CD14-positive monocyte (primary cell): Measurements from ENCODE around the gene SUPT5H. TPM values are rescaled to one million over a fixed set of nuclear protein-coding genes. Genes with fewer than 3 reads are reported as not detected.

Experiments used
- DNase-seq, 3 donors: peaks; one replicate each; pipeline ENCODE4 v3.0.0-alpha.2; 2011 to 2022
- H2AFZ ChIP-seq: 2 replicates; pipeline ENCODE4 v1.6.0; 2012; ENCODE audit warnings: mild to moderate bottlenecking, low read depth, low read length, inconsistent platforms; ENCODE audit not compliant: insufficient read depth, poor library complexity, severe bottlenecking
- H3K27ac ChIP-seq, 2 donors: 1 replicate in 1 of 2; 2 replicates in 1 of 2; pipeline ENCODE4 v1.5.1; 2012 to 2013; ENCODE audit warnings: low read length in 2 of 2, control low read depth in 1 of 2, inconsistent platforms in 1 of 2, low read depth in 1 of 2, mild to moderate bottlenecking in 1 of 2
- H3K27me3 ChIP-seq, 2 donors: one replicate each; pipeline versions ENCODE4 v1.6.0 to v1.6.1; 2011 to 2013; ENCODE audit warnings: low read length in 2 of 2; ENCODE audit not compliant: control insufficient read depth in 2 of 2, insufficient read depth in 2 of 2
- H3K36me3 ChIP-seq, 2 donors: replicated peaks in 1 of 2; 1 replicate in 1 of 2; 2 replicates in 1 of 2; pipeline versions ENCODE4 v1.5.1 to v1.6.1; 2012 to 2013; ENCODE audit warnings: low read length in 2 of 2, control low read depth in 1 of 2, inconsistent platforms in 1 of 2, mild to moderate bottlenecking in 1 of 2; ENCODE audit not compliant: insufficient read depth in 2 of 2, control insufficient read depth in 1 of 2
- H3K4me1 ChIP-seq, 2 donors: 1 replicate in 1 of 2; 2 replicates in 1 of 2; pipeline versions ENCODE4 v1.5.1 to v1.6.1; 2012 to 2013; ENCODE audit warnings: low read length in 2 of 2, control low read depth in 1 of 2, inconsistent platforms in 1 of 2, mild to moderate bottlenecking in 1 of 2, moderate library complexity in 1 of 2; ENCODE audit not compliant: insufficient read depth in 2 of 2, control insufficient read depth in 1 of 2
- H3K4me2 ChIP-seq: replicated peaks from 2 replicates; pipeline ENCODE3; 2012; ENCODE audit warnings: low read length, moderate library complexity, mild to moderate bottlenecking; ENCODE audit not compliant: poor library complexity, severe bottlenecking; ENCODE audit errors: extremely low read depth
- H3K4me3 ChIP-seq, 3 experiments: fragments of 200-600 bp in 1 of 3; sonication (generic) in 1 of 3; replicated peaks in 1 of 3; 1 replicate in 2 of 3; 2 replicates in 1 of 3; pipeline ENCODE4 v1.5.1; 2011 to 2013; ENCODE audit warnings: low read length in 3 of 3, mild to moderate bottlenecking in 3 of 3, control low read depth in 2 of 3, low read depth in 2 of 3, inconsistent platforms in 1 of 3, moderate library complexity in 1 of 3
- H3K79me2 ChIP-seq: 2 replicates; pipeline ENCODE4 v1.6.0; 2012; ENCODE audit warnings: mild to moderate bottlenecking, control low read depth, inconsistent platforms, low read length, moderate library complexity; ENCODE audit not compliant: insufficient read depth
- H3K9ac ChIP-seq: 2 replicates; pipeline ENCODE4 v1.6.0; 2017; ENCODE audit warnings: low read length, mild to moderate bottlenecking; ENCODE audit not compliant: insufficient read depth, poor library complexity, severe bottlenecking
- H3K9me3 ChIP-seq, 2 donors: replicated peaks in 1 of 2; 1 replicate in 1 of 2; 2 replicates in 1 of 2; pipeline versions ENCODE4 v1.5.1 to v1.6.1; 2012 to 2013; ENCODE audit warnings: low read length in 2 of 2, control low read depth in 1 of 2; ENCODE audit not compliant: control insufficient read depth in 1 of 2, insufficient read depth in 1 of 2
- H4K20me1 ChIP-seq: 2 replicates; pipeline ENCODE4 v1.6.0; 2012; ENCODE audit warnings: mild to moderate bottlenecking, low read length, control low read depth, moderate library complexity; ENCODE audit not compliant: insufficient read depth
- H3K27ac Mint-ChIP-seq, 7 donors: one replicate each; pipeline ENCODE4 v1.8.0; 2020; ENCODE audit warnings: mild to moderate bottlenecking in 7 of 7, mixed read lengths in 7 of 7, moderate library complexity in 6 of 7, inconsistent platforms in 2 of 7
- H3K27me3 Mint-ChIP-seq, 3 donors: one replicate each; pipeline ENCODE4 v1.8.0; 2021 to 2022; ENCODE audit warnings: low read depth in 3 of 3, mild to moderate bottlenecking in 3 of 3, mixed read lengths in 3 of 3, moderate library complexity in 3 of 3, inconsistent platforms in 1 of 3
- H3K36me3 Mint-ChIP-seq, 2 donors: one replicate each; pipeline ENCODE4 v1.8.0; 2020; ENCODE audit warnings: mixed read lengths in 2 of 2, inconsistent platforms in 1 of 2, mild to moderate bottlenecking in 1 of 2
- H3K4me1 Mint-ChIP-seq: one replicate; pipeline ENCODE4 v1.8.0; 2020; ENCODE audit warnings: mild to moderate bottlenecking, mixed read lengths
- H3K4me3 Mint-ChIP-seq, 2 donors: one replicate each; pipeline ENCODE4 v1.8.0; 2020; ENCODE audit warnings: mild to moderate bottlenecking in 2 of 2, mixed read lengths in 2 of 2, moderate library complexity in 1 of 2
- H3K9me3 Mint-ChIP-seq, 7 donors: one replicate each; pipeline ENCODE4 v1.8.0; 2020 to 2022; ENCODE audit warnings: mixed read lengths in 7 of 7, mild to moderate bottlenecking in 6 of 7, moderate library complexity in 6 of 7, inconsistent platforms in 2 of 7
- WGBS: methylation state at CpG from one replicate; pipeline ENCODE4 v1.1.5; 2013; ENCODE audit warnings: missing lambda C conversion rate; ENCODE audit not compliant: insufficient coverage; 5-methylcytosine and 5-hydroxymethylcytosine counted together
- intact Hi-C, 2 donors: fragments of 100-400 bp; cut with micrococcal nuclease; formaldehyde crosslinking; loops; one replicate each; pipeline versions ENCODE4 v1.15.0 to v1.15.1; 2023
- polyA plus RNA-seq, 3 donors: library from polyadenylated mRNA; depleted of rRNA in 1 of 3; unstranded in 2 of 3; stranded (reverse) in 1 of 3; fragments of 300-500 nt in 2 of 3; fragments of >200 nt in 1 of 3; fragmentation: Illumina TruSeq in 2 of 3; gene quantifications; 1 replicate in 2 of 3; 2 replicates in 1 of 3; pipeline ENCODE4 v1.2.3, GENCODE V29; 2012 to 2021
- TF ChIP-seq, protein P1 (sequence below): fragments of 200-600 bp; IDR thresholded peaks from one replicate; pipeline ENCODE4 v1.8.0; 2022; ENCODE audit warnings: antibody characterized with exemption, mild to moderate bottlenecking

SUPT5H gene
- polyA plus RNA-seq, 3 donors, result 43.6 to 83.2 (median 50.7) TPM

DNA sequence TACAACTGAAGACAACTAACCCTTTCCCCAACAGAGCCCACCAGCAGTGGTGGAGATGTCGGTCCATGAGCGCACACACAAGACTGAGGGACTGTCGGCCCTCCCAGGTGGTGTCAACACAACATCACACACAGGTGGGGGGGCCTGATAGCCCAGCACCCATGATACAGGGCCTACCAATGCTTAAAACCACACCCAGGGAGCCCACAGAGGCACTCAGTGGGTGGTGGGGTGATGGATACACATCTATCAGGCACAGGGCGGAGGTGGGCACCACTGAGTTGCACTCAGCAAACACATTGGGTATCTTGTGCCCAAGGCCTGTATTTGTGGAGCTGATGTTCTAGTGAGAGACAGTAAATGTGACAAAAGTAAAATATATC is 45.7 kb upstream of the SUPT5H start:
- Histone ChIP-seq H3K79me2 (peaks cover 70% of the 10 kb centered on the region), H2AFZ (no peak overlapping the region), H3K27ac (peak overlapping the region; percentile 97 to 99), H3K36me3 (peaks cover 10 to 20% of the 10 kb centered on the region in 2 donors), H3K4me2 (peak overlapping the region; percentile 15), H3K9me3 (no peaks in the 10 kb centered on the region), H3K9ac (no peak overlapping the region), H3K27me3 (no peaks in the 10 kb centered on the region), H4K20me1 (no peaks in the 10 kb centered on the region), H3K4me1 (peaks cover 71% of the 10 kb centered on the region in 2 donors), H3K4me3 (peak overlapping the region in 1 of 3 experiments; percentile 39)
- Mint-ChIP-seq H3K4me1 (peaks cover 52% of the 10 kb centered on the region), H3K9me3 (peaks cover 0 to 4% (median 0%) of the 10 kb centered on the region in 7 donors), H3K36me3 (peaks cover 21 to 48% of the 10 kb centered on the region in 2 donors), H3K4me3 (peak overlapping the region; percentile 21 to 48), H3K27ac (peak overlapping the region; percentile 100), H3K27me3 (peaks cover 0 to 3% (median 2%) of the 10 kb centered on the region in 3 donors)
- TF ChIP-seq, protein P1, sequence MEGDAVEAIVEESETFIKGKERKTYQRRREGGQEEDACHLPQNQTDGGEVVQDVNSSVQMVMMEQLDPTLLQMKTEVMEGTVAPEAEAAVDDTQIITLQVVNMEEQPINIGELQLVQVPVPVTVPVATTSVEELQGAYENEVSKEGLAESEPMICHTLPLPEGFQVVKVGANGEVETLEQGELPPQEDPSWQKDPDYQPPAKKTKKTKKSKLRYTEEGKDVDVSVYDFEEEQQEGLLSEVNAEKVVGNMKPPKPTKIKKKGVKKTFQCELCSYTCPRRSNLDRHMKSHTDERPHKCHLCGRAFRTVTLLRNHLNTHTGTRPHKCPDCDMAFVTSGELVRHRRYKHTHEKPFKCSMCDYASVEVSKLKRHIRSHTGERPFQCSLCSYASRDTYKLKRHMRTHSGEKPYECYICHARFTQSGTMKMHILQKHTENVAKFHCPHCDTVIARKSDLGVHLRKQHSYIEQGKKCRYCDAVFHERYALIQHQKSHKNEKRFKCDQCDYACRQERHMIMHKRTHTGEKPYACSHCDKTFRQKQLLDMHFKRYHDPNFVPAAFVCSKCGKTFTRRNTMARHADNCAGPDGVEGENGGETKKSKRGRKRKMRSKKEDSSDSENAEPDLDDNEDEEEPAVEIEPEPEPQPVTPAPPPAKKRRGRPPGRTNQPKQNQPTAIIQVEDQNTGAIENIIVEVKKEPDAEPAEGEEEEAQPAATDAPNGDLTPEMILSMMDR, result no peak
- DNase-seq, result no peak
- no CpG with 5 or more reads among the region's 4 CpGs for WGBS
- intact Hi-C loops, result loop anchor here (2.0 to 10.0 kb wide), 3 partner anchors 13 to 717 kb away; partner anchors contain the start of genes EID2B (in 1 of the 2) and PLEKHG2 (in 1 of the 2)

DNA sequence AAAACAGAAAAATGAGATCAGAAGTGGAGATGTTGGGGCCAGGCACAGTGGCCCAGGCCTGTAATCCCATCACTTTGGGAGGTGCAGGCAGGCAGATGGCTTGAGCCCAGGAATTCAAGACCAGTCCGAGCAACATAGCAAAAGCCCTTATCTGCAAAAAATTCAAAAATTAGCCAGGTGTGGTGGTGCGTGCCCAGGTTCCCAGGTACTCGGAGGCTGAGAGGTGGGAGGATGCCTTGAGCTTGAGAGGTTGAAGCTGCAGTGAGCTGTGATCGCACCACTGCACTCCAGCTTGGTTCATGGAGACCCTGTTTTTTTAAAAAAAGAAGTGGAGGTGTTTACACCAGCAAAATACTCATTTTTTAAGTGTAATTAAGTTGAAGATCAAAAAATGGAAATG is 45.3 kb upstream of the SUPT5H start:
- H3K27ac Mint-ChIP-seq, result peak overlapping the region; percentile 100
- peak overlapping the region in 1 of 2 donors; percentile 21 for H3K4me3 Mint-ChIP-seq
- peaks cover 0 to 3% (median 2%) of the 10 kb centered on the region in 3 donors for H3K27me3 Mint-ChIP-seq
- peaks cover 0 to 4% (median 0%) of the 10 kb centered on the region in 7 donors for H3K9me3 Mint-ChIP-seq
- no CpG with 5 or more reads among the region's 4 CpGs for WGBS
- H3K4me2 ChIP-seq, result no peak overlapping the region
- peaks cover 6 to 16% of the 10 kb centered on the region in 2 donors for H3K36me3 ChIP-seq
- no peaks in the 10 kb centered on the region for H3K9me3 ChIP-seq
- H3K27me3 ChIP-seq, result no peaks in the 10 kb centered on the region
- H3K4me1 ChIP-seq, result peaks cover 75% of the 10 kb centered on the region in 2 donors
- no peaks in the 10 kb centered on the region for H4K20me1 ChIP-seq
- TF ChIP-seq, protein P1, result no peak
- no peak overlapping the region for H3K9ac ChIP-seq
- no peak for DNase-seq
- H3K4me3 ChIP-seq, result peak overlapping the region in 1 of 3 experiments; percentile 39
- intact Hi-C loops, result loop anchor here in 1 of 2 donors (5.0 kb wide), 1 partner anchor 718 kb away; no protein-coding TSS in a partner anchor
- peaks cover 19 to 44% of the 10 kb centered on the region in 2 donors for H3K36me3 Mint-ChIP-seq
- H3K4me1 Mint-ChIP-seq, result peaks cover 56% of the 10 kb centered on the region
- H3K79me2 ChIP-seq, result peaks cover 73% of the 10 kb centered on the region
- peak overlapping the region; percentile 97 to 99 for H3K27ac ChIP-seq
- H2AFZ ChIP-seq, result no peak overlapping the region
